NB4 (cell line): ENCODE measurements around the gene DGKE.

ENCODE experiments used
- DNase-seq: peaks from one replicate; pipeline ENCODE4 v3.0.0; 2010; ENCODE audit warnings: low read depth
- H3K4me3 ChIP-seq: one replicate; pipeline ENCODE4 v1.5.1; 2011; ENCODE audit warnings: mild to moderate bottlenecking, low read depth, low read length, moderate library complexity
- MYC ChIP-seq: IDR thresholded peaks from 2 replicates; pipeline ENCODE4 v1.6.1; 2011; ENCODE audit warnings: low read depth, low read length
- POLR2A ChIP-seq: IDR thresholded peaks from 2 replicates; pipeline ENCODE4 v1.6.1; 2011; ENCODE audit warnings: mild to moderate bottlenecking; ENCODE audit not compliant: insufficient read length; ENCODE audit errors: extremely low read depth
- TF ChIP-seq, protein P1 (sequence below): IDR thresholded peaks from 2 replicates; pipeline ENCODE4 v1.6.1; 2011; ENCODE audit warnings: low read depth, low read length
- TF ChIP-seq, protein P2 (sequence below): IDR thresholded peaks from one replicate; pipeline ENCODE4 v1.5.1; 2012; ENCODE audit warnings: low read depth, low read length

Gene DGKE

DNA sequence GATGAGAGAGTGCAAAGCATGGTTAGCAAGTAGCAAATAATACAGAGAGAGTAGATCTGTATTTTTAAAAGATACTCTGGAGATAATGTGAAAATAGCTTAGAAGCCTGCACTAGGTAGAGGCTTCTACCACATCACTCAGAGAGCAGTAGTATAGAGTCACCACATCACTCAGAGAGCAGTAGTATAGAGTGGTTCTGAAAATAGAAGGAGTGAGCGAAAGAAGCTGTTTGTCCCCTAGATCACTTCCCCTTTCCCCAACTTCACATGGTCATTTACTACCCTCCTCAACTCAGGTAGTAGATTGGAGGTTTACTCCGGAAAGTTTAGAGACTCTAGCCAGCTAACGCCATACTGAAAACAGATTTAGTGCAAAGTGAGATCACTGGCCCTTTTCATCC is 17.1 kb downstream of the DGKE start:
- DNase-seq = no peak
- TF ChIP-seq, protein P1, sequence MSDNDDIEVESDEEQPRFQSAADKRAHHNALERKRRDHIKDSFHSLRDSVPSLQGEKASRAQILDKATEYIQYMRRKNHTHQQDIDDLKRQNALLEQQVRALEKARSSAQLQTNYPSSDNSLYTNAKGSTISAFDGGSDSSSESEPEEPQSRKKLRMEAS = no peak
- TF ChIP-seq MYC (no peak), POLR2A (no peak)
- TF ChIP-seq, protein P2, sequence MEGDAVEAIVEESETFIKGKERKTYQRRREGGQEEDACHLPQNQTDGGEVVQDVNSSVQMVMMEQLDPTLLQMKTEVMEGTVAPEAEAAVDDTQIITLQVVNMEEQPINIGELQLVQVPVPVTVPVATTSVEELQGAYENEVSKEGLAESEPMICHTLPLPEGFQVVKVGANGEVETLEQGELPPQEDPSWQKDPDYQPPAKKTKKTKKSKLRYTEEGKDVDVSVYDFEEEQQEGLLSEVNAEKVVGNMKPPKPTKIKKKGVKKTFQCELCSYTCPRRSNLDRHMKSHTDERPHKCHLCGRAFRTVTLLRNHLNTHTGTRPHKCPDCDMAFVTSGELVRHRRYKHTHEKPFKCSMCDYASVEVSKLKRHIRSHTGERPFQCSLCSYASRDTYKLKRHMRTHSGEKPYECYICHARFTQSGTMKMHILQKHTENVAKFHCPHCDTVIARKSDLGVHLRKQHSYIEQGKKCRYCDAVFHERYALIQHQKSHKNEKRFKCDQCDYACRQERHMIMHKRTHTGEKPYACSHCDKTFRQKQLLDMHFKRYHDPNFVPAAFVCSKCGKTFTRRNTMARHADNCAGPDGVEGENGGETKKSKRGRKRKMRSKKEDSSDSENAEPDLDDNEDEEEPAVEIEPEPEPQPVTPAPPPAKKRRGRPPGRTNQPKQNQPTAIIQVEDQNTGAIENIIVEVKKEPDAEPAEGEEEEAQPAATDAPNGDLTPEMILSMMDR = no peak
- H3K4me3 ChIP-seq = no peak overlapping the region

DNA sequence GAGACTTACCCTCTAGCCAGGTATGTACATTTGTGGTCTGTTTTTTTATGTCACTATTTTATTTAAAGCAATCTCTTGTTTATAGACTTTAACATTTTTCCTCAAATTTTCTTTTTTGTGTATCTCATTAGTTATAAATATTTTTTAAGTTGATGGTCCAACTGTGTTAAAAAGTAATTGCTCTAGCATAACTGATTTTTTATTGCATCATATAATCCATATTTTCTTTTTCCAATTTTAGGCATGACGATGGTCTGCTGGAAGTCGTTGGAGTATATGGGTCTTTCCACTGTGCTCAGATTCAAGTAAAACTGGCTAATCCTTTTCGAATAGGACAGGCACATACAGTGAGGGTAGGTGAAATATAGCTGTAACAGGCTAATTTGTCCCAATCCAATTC is 27.9 kb downstream of the DGKE start:
- no peak for TF ChIP-seq MYC
- TF ChIP-seq POLR2A = no peak
- TF ChIP-seq, protein P2 = no peak
- TF ChIP-seq, protein P1 = no peak
- no peak for DNase-seq
- H3K4me3 ChIP-seq = no peak overlapping the region

DNA sequence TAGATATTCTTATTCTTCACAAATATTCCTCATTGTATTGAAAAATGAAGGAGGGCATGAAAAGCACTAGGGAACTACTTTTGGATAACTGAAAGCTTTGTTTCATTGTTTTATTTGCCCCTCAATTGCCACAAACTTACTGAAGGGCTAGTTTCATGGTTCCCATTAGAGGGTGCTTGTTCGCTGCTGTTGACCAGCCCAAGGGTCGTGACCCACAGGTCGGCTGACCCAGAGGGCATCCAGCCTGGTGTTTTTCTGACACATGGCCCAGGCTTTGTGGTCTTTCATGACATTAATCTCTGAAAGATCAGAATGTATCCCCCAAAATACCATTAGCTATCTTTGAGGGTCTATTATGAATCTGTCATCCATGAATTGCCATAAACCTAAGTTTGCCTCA is 30.0 kb downstream of the DGKE start:
- TF ChIP-seq, protein P1 = no peak
- TF ChIP-seq, protein P2 = no peak
- no peak for TF ChIP-seq MYC
- no peak for TF ChIP-seq POLR2A
- no peak for DNase-seq

GRCh38 chr17:56866076-56866475 is 32.1 kb downstream of the DGKE start:
- TF ChIP-seq, protein P1 = no peak
- TF ChIP-seq POLR2A (no peak), MYC (no peak)
- TF ChIP-seq, protein P2 = no peak
- DNase-seq = no peak
- no peak overlapping the region for H3K4me3 ChIP-seq

More for the DNA sequence above, 30.0 kb downstream of the DGKE start:
- no peak overlapping the region for H3K4me3 ChIP-seq

DNA sequence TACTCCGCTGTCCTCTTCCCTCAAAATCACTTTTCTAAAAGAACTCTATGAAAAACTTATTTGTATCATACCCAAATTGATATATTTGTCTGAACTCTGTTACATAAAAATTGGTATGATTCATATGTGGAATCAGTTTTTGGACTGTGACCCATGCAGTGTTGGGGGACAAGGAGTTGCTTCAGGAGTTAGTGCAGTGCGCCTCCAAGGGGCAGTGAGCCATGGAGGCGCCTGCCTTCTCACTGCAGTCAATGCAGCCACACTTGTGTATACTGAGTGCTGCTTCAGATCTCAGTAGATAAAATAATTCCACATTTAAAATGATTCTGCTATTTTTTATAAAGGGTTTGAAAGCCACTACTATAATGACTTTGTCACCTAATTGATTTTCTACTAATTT is 32.5 kb downstream of the DGKE start:
- no peak overlapping the region for H3K4me3 ChIP-seq
- no peak for TF ChIP-seq MYC
- no peak for TF ChIP-seq POLR2A
- TF ChIP-seq, protein P1 = no peak
- TF ChIP-seq, protein P2 = no peak
- peak; percentile 40 for DNase-seq

DNA sequence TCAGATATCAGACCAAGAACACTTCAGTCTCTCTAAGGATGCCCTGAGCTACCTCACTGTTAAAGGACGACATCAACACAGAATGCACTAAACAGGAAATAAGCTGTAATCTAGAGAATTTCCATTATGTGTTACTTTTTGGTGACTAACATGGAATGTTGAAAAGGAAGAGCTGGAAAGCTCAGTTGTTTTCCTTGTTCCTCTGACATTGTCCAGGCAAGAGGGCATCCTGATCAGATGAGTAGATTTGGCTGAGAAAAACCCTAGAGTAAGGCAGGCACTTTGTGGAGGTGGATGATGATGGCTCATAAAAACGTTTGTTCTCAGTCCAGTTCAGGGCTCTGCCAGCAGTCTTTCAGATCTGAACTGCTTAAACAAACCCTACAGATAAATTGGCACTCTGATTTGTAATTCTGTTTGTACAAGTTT is 34.0 kb downstream of the DGKE start:
- no peak overlapping the region for H3K4me3 ChIP-seq
- TF ChIP-seq, protein P1 = no peak
- TF ChIP-seq POLR2A = no peak
- TF ChIP-seq, protein P2 = no peak
- TF ChIP-seq MYC = no peak
- DNase-seq = no peak
